Prostate gland (tissue), 2 donors: ENCODE measurements around the gene COMMD7.

ENCODE experiments used
- CTCF ChIP-seq, 4 experiments: fragments of 200-600 bp in 2 of 4; fragments of 450-650 bp in 2 of 4; sonication (generic) in 2 of 4; IDR thresholded peaks; 1 replicate in 3 of 4; 2 replicates in 1 of 4; pipeline ENCODE4 v1.5.1; 2016 to 2019; ENCODE audit warnings: antibody characterized with exemption in 4 of 4, mild to moderate bottlenecking in 2 of 4, moderate library complexity in 2 of 4
- POLR2A ChIP-seq: fragments of 450-650 bp; IDR thresholded peaks from one replicate; pipeline ENCODE4 v1.6.1; 2016; ENCODE audit warnings: antibody characterized with exemption, mild to moderate bottlenecking

GRCh38 chr20:32707691-32708581 lies 35.3 kb downstream of the COMMD7 start:
- no peak for TF ChIP-seq CTCF (IDR thresholded peaks at IDR 0.05)
- no peak for TF ChIP-seq POLR2A
